ENCODE results near the gene ANKS1B.

- TF ChIP-seq CTCF (IDR thresholded peaks at IDR 0.05) (no peak), POLR2A (IDR thresholded peaks at IDR 0.05) (no peak)
Observed at GRCh38 chr12:99309812-99310211, 674.9 kb downstream of the ANKS1B start.

Data from thyroid gland (tissue), 4 donors.